OCI-LY7 (cell line): ENCODE data around the gene OR51B6.

ENCODE experiments used
- CTCF ChIP-seq: fragments of 200-600 bp; sonication (generic); conservative IDR thresholded peaks from 2 replicates; pipeline ENCODE4 v1.5.1; 2014; ENCODE audit warnings: mild to moderate bottlenecking, antibody characterized with exemption, low read length, moderate library complexity, mixed read lengths
- EZH2phosphoT487 ChIP-seq: fragments of 200-600 bp; sonication (generic); IDR thresholded peaks from 2 replicates; pipeline ENCODE4 v1.6.1; 2018; ENCODE audit warnings: low read depth, borderline replicate concordance, mild to moderate bottlenecking, mixed run types, antibody characterized with exemption, low read length, moderate library complexity, mixed read lengths

GRCh38 chr11:5303626-5304025 is 47.7 kb upstream of the OR51B6 start:
- TF ChIP-seq CTCF: no peak
- no peak for TF ChIP-seq EZH2phosphoT487
